GM12801 (cell line): ENCODE results near the gene TMEM62.

Experiments
- CTCF ChIP-seq: IDR thresholded peaks from one replicate; pipeline ENCODE4 v1.5.1; 2011; ENCODE audit warnings: control low read depth; ENCODE audit not compliant: insufficient read length; ENCODE audit errors: extremely low read depth

TMEM62 gene

GRCh38 chr15:43095708-43096347, 37.6 kb upstream of the TMEM62 start:
- TF ChIP-seq CTCF, result no peak

- TF ChIP-seq CTCF, result no peak
These were observed 37.0 kb upstream of the TMEM62 start for GRCh38 chr15:43096411-43096810.

GRCh38 chr15:43099105-43099845, 34.1 kb upstream of the TMEM62 start:
- TF ChIP-seq CTCF, result no peak

GRCh38 chr15:43100971-43101370, 32.4 kb upstream of the TMEM62 start:
- TF ChIP-seq CTCF, result no peak

- TF ChIP-seq CTCF, result no peak
These were observed 31.2 kb upstream of the TMEM62 start for GRCh38 chr15:43102187-43102586.

- TF ChIP-seq CTCF, result no peak
These were observed 29.5 kb upstream of the TMEM62 start for GRCh38 chr15:43103907-43104306.

- TF ChIP-seq CTCF, result no peak
These were observed 29.0 kb upstream of the TMEM62 start for GRCh38 chr15:43104426-43104825.
